Thyroid gland (tissue), 4 donors: ENCODE data around the gene PPP1R9A.

Source experiments
- CTCF ChIP-seq, 6 experiments: fragments of 200-600 bp in 3 of 6; fragments of 450-650 bp in 3 of 6; sonication (generic) in 3 of 6; IDR thresholded peaks; one replicate each; pipeline ENCODE4 v1.5.1; 2016 to 2019; ENCODE audit warnings: antibody characterized with exemption in 6 of 6, mild to moderate bottlenecking in 2 of 6, inconsistent platforms in 1 of 6, moderate library complexity in 1 of 6
- POLR2A ChIP-seq, 2 donors: fragments of 450-650 bp; IDR thresholded peaks; one replicate each; pipeline ENCODE4 v1.6.1; 2017; ENCODE audit warnings: antibody characterized with exemption in 2 of 2, mild to moderate bottlenecking in 2 of 2, moderate library complexity in 1 of 2

GRCh38 chr7:95244616-95245015 lies 337.2 kb downstream of the PPP1R9A start:
- no peak for TF ChIP-seq CTCF (IDR thresholded peaks at IDR 0.05)
- TF ChIP-seq POLR2A (IDR thresholded peaks at IDR 0.05), result no peak
